HepG2 (cell line): ENCODE data around the gene DNLZ. TPM values are rescaled to one million over a fixed set of nuclear protein-coding genes. Genes with fewer than 3 reads are reported as not detected.

Source experiments
- BCL6 ChIP-seq: IDR thresholded peaks from 2 replicates; pipeline ENCODE4 v1.6.1; 2016; ENCODE audit warnings: missing genetic modification reagents, missing compliant biosample characterization
- ELK4 ChIP-seq: sonication (generic); formaldehyde crosslinking; IDR thresholded peaks from 2 replicates; pipeline ENCODE4 v1.9.0; 2021; ENCODE audit warnings: missing genetic modification reagents, borderline replicate concordance
- FOXA3 ChIP-seq: IDR thresholded peaks from 2 replicates; pipeline ENCODE4 v1.6.1; 2016; ENCODE audit warnings: missing genetic modification reagents, missing compliant biosample characterization
- FOXM1 ChIP-seq: sonication (generic); formaldehyde crosslinking; IDR thresholded peaks from 2 replicates; pipeline ENCODE4 v1.5.0; 2020; ENCODE audit warnings: missing genetic modification reagents
- ISL2 ChIP-seq: sonication (generic); formaldehyde crosslinking; IDR thresholded peaks from 2 replicates; pipeline ENCODE4 v1.5.0; 2020; ENCODE audit warnings: missing genetic modification reagents
- NR2F1 ChIP-seq, 2 experiments: fragments of 450-650 bp in 1 of 2; formaldehyde crosslinking in 1 of 2; IDR thresholded peaks; 2 replicates each; pipeline versions ENCODE4 v1.5.0 to v1.6.1; 2016 to 2020; ENCODE audit warnings: mild to moderate bottlenecking in 1 of 2, missing compliant biosample characterization in 1 of 2, missing genetic modification reagents in 1 of 2, moderate library complexity in 1 of 2
- RERE ChIP-seq: IDR thresholded peaks from 2 replicates; pipeline ENCODE4 v1.6.1; 2016; ENCODE audit warnings: low read depth, missing genetic modification reagents, missing compliant biosample characterization
- SALL1 ChIP-seq: sonication (generic); formaldehyde crosslinking; IDR thresholded peaks from 2 replicates; pipeline ENCODE4 v1.8.0; 2022; ENCODE audit warnings: mild to moderate bottlenecking, missing genetic modification reagents
- STAG1 ChIP-seq: sonication (generic); formaldehyde crosslinking; IDR thresholded peaks from 2 replicates; pipeline ENCODE4 v1.4.0; 2020; ENCODE audit warnings: missing genetic modification reagents
- ZBTB7B ChIP-seq: sonication (generic); formaldehyde crosslinking; IDR thresholded peaks from 2 replicates; pipeline ENCODE4 v1.4.0; 2020; ENCODE audit warnings: missing genetic modification reagents
- ZFY ChIP-seq: sonication (generic); formaldehyde crosslinking; IDR thresholded peaks from 2 replicates; pipeline ENCODE4 v1.4.0; 2020; ENCODE audit warnings: missing genetic modification reagents
- ZNF121 ChIP-seq: sonication (generic); formaldehyde crosslinking; IDR thresholded peaks from 2 replicates; pipeline ENCODE4 v1.5.0; 2020; ENCODE audit warnings: mild to moderate bottlenecking, missing genetic modification reagents
- ZNF180 ChIP-seq: sonication (generic); formaldehyde crosslinking; IDR thresholded peaks from 2 replicates; pipeline ENCODE4 v1.4.0; 2020; ENCODE audit warnings: low read depth, missing genetic modification reagents, borderline replicate concordance
- ZNF3 ChIP-seq: IDR thresholded peaks from 2 replicates; pipeline ENCODE4 v1.7.0; 2017; ENCODE audit warnings: inconsistent platforms
- ZNF574 ChIP-seq: sonication (generic); formaldehyde crosslinking; IDR thresholded peaks from 2 replicates; pipeline ENCODE4 v1.4.0; 2020; ENCODE audit warnings: missing genetic modification reagents
- ZNF891 ChIP-seq: sonication (generic); formaldehyde crosslinking; IDR thresholded peaks from 2 replicates; pipeline ENCODE4 v1.5.0; 2020; ENCODE audit warnings: mild to moderate bottlenecking, missing genetic modification reagents
- polyA plus RNA-seq, 8 experiments: library from polyadenylated mRNA; depleted of rRNA in 3 of 8; stranded (reverse) in 7 of 8; unstranded in 1 of 8; fragments of >200 nt; fragmentation: Illumina TruSeq in 4 of 8; extraction: Trizol in 4 of 8; gene quantifications; 2 replicates each; pipeline versions ENCODE4 v1.2.1 to v1.2.3, GENCODE V29; 2011 to 2016; ENCODE audit warnings: low read depth in 4 of 8, missing spikeins in 1 of 8, mixed read lengths in 1 of 8; ENCODE audit not compliant: insufficient read depth in 1 of 8
- total RNA-seq, 5 experiments: library from RNA; depleted of rRNA; stranded (reverse); fragments of >200 nt; fragmentation: Illumina TruSeq; extraction: Trizol; gene quantifications; 2 replicates each; pipeline ENCODE4 v1.2.3, GENCODE V29; 2016; ENCODE audit warnings: low read depth in 1 of 5
- TF ChIP-seq, protein P1 (sequence below): sonication (generic); formaldehyde crosslinking; IDR thresholded peaks from 2 replicates; pipeline ENCODE4 v1.4.0; 2020; ENCODE audit warnings: missing genetic modification reagents
- TF ChIP-seq, protein P2 (sequence below): sonication (generic); formaldehyde crosslinking; IDR thresholded peaks from 2 replicates; pipeline ENCODE4 v1.4.0; 2020; ENCODE audit warnings: missing genetic modification reagents

The DNLZ gene
- total and polyA plus RNA-seq, 2 of the 13 experiments (the other 11 are each of a cell fraction or from before 2014, with no cell fraction given): 3.4 to 8.0 TPM

GRCh38 chr9:136372561-136373299, 9.2 kb upstream of the DNLZ start (continued):
- peak; percentile 76 for TF ChIP-seq SALL1
- 0 out of 2 replicates have a peak, but pooled peaks have one; percentile 10 for TF ChIP-seq BCL6 (CRISPR knock-in tag)
- TF ChIP-seq NR2F1 (CRISPR knock-in tag; IDR thresholded peaks at IDR 0.05): 0 out of 4 replicates have a peak, but pooled peaks of 1 of the 2 experiments have one; percentile 10
- TF ChIP-seq ZNF891 (CRISPR knock-in tag): 0 out of 2 replicates have a peak, but pooled peaks have one; percentile 47
- peak; percentile 85 for TF ChIP-seq STAG1
- TF ChIP-seq, protein P1, sequence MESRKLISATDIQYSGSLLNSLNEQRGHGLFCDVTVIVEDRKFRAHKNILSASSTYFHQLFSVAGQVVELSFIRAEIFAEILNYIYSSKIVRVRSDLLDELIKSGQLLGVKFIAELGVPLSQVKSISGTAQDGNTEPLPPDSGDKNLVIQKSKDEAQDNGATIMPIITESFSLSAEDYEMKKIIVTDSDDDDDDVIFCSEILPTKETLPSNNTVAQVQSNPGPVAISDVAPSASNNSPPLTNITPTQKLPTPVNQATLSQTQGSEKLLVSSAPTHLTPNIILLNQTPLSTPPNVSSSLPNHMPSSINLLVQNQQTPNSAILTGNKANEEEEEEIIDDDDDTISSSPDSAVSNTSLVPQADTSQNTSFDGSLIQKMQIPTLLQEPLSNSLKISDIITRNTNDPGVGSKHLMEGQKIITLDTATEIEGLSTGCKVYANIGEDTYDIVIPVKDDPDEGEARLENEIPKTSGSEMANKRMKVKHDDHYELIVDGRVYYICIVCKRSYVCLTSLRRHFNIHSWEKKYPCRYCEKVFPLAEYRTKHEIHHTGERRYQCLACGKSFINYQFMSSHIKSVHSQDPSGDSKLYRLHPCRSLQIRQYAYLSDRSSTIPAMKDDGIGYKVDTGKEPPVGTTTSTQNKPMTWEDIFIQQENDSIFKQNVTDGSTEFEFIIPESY (CRISPR knock-in tag): peak; percentile 46; the same call in 1 of the 2 replicates
- peak; percentile 45; the same call in 1 of the 2 replicates for TF ChIP-seq ISL2 (CRISPR knock-in tag)
- TF ChIP-seq, protein P2, sequence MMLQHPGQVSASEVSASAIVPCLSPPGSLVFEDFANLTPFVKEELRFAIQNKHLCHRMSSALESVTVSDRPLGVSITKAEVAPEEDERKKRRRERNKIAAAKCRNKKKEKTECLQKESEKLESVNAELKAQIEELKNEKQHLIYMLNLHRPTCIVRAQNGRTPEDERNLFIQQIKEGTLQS: peak; percentile 99
- peak; percentile 45; the same call in 1 of the 2 replicates for TF ChIP-seq ZFY (CRISPR knock-in tag)
- TF ChIP-seq ZNF3 (CRISPR knock-in tag): no peak
- peak; percentile 96 for TF ChIP-seq ZNF121
- no peak for TF ChIP-seq ELK4 (CRISPR knock-in tag)
- TF ChIP-seq RERE: no peak
- TF ChIP-seq FOXA3 (CRISPR knock-in tag): no peak
- TF ChIP-seq ZNF180 (CRISPR knock-in tag): 0 out of 2 replicates have a peak, but pooled peaks have one; percentile 49
- peak; percentile 61; the same call in 1 of the 2 replicates for TF ChIP-seq ZBTB7B (CRISPR knock-in tag)
- no peak for TF ChIP-seq FOXM1 (CRISPR knock-in tag)
- peak; percentile 82 for TF ChIP-seq ZNF574 (CRISPR knock-in tag)
